Mesothelial cell of epicardium (in vitro differentiated cells): ENCODE results near the gene MELTF. TPM values are rescaled to one million over a fixed set of nuclear protein-coding genes. Genes with fewer than 3 reads are reported as not detected.
A peak's percentile ranks its signal among the peaks of the same experiment; 100 is the strongest.

Experiments
- DNase-seq, 2 experiments: peaks; one replicate each; pipeline ENCODE4 v3.0.0; 2021; ENCODE audit warnings: low spot score in 2 of 2; ENCODE audit not compliant: unreplicated experiment in 2 of 2
- H3K27ac Mint-ChIP-seq: 2 replicates; pipeline ENCODE4 v1.8.0; 2021; ENCODE audit warnings: mixed read lengths
- H3K27me3 Mint-ChIP-seq: 2 replicates; pipeline ENCODE4 v1.8.0; 2021; ENCODE audit warnings: low read depth, mixed read lengths
- H3K36me3 Mint-ChIP-seq: 2 replicates; pipeline ENCODE4 v1.8.0; 2021; ENCODE audit warnings: mixed read lengths
- H3K4me1 Mint-ChIP-seq: 2 replicates; pipeline ENCODE4 v1.8.0; 2021; ENCODE audit warnings: mixed read lengths
- H3K4me3 Mint-ChIP-seq: 2 replicates; pipeline ENCODE4 v1.8.0; 2021; ENCODE audit warnings: mild to moderate bottlenecking, moderate library complexity, mixed read lengths
- H3K9me3 Mint-ChIP-seq: 2 replicates; pipeline ENCODE4 v1.8.0; 2021; ENCODE audit warnings: mixed read lengths
- CTCF ChIP-seq: fragments of 200-600 bp; sonication (generic); IDR thresholded peaks from one replicate; pipeline ENCODE4 v1.5.0; 2021; ENCODE audit warnings: antibody characterized with exemption; ENCODE audit not compliant: unreplicated experiment
- total RNA-seq: library from RNA; stranded (reverse); gene quantifications from 3 replicates; pipeline ENCODE4 v1.2.1, GENCODE V29; 2021

The MELTF gene
- total RNA-seq, 1 donor from 2014 or later: 9.2 TPM

DNA sequence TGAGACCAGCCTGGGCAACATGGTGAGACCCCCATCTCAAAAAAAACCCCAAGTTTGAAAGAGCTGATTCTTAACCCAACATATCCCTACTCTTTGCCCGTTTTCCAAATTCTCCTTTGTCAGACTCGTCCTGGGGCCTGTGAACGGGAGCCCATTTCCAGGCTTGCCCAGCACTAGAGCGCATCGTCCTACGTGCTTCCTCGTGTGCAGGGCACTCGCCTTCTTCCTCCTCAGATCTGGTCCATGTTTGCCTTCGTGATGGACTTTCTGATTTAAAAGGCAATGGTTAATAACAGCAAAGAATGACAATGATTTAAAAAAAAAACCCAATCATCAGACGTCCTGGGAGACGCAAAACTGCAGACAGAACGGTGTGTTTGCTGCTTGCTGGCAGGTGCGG lies 10.1 kb downstream of the MELTF start:
- DNase-seq: no peak
- no peak overlapping the region for H3K4me3 Mint-ChIP-seq
- no peak for TF ChIP-seq CTCF
- peaks cover 23% of the 10 kb centered on the region for H3K27me3 Mint-ChIP-seq
- H3K9me3 Mint-ChIP-seq: no peaks in the 10 kb centered on the region
- peaks cover 4% of the 10 kb centered on the region for H3K4me1 Mint-ChIP-seq
- no peaks in the 10 kb centered on the region for H3K36me3 Mint-ChIP-seq
- no peak overlapping the region for H3K27ac Mint-ChIP-seq

DNA sequence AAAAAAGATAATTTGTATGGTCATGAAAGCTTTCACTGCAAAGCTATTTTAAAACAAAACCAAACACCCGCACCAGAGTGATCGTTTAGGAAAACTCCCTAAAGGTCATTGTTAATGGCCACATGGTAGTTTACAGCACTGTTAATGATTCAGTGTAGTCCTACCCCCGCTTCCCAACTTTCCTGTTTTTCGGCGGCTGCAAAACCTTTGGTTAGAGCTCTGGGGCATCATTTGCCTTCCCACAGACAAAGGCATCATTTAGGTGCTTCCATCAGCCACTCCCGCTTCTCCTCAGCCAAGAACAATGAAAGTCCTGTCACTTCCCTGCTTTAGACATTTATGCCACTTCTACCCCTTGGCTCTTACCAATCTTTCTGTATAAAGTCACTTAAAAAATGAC lies 10.6 kb downstream of the MELTF start:
- TF ChIP-seq CTCF: no peak
- Mint-ChIP-seq H3K36me3 (no peaks in the 10 kb centered on the region), H3K4me3 (no peak overlapping the region), H3K27ac (no peak overlapping the region), H3K9me3 (no peaks in the 10 kb centered on the region), H3K27me3 (peaks cover 23% of the 10 kb centered on the region), H3K4me1 (peaks cover 4% of the 10 kb centered on the region)
- peak in 1 of 2 experiments; percentile 7 for DNase-seq

GRCh38 chr3:197017003-197017402 lies 12.6 kb downstream of the MELTF start:
- DNase-seq: no peak
- TF ChIP-seq CTCF: no peak
- H3K27ac Mint-ChIP-seq: no peak overlapping the region
- H3K36me3 Mint-ChIP-seq: no peaks in the 10 kb centered on the region
- peaks cover 17% of the 10 kb centered on the region for H3K27me3 Mint-ChIP-seq
- no peaks in the 10 kb centered on the region for H3K4me1 Mint-ChIP-seq
- H3K4me3 Mint-ChIP-seq: no peak overlapping the region
- H3K9me3 Mint-ChIP-seq: no peaks in the 10 kb centered on the region

- DNase-seq: no peak
- Mint-ChIP-seq H3K27me3 (peaks cover 13% of the 10 kb centered on the region), H3K36me3 (no peaks in the 10 kb centered on the region), H3K9me3 (no peaks in the 10 kb centered on the region), H3K27ac (no peak overlapping the region), H3K4me3 (no peak overlapping the region), H3K4me1 (peaks cover 3% of the 10 kb centered on the region)
- TF ChIP-seq CTCF: no peak
Measured at GRCh38 chr3:197015790-197016736, 13.6 kb downstream of the MELTF start.

GRCh38 chr3:197014942-197015575 lies 14.6 kb downstream of the MELTF start:
- Mint-ChIP-seq H3K4me1 (peaks cover 7% of the 10 kb centered on the region), H3K9me3 (no peaks in the 10 kb centered on the region), H3K27me3 (peaks cover 10% of the 10 kb centered on the region), H3K27ac (no peak overlapping the region), H3K36me3 (no peaks in the 10 kb centered on the region), H3K4me3 (no peak overlapping the region)
- no peak for TF ChIP-seq CTCF
- DNase-seq: no peak
